GM18526 (cell line): ENCODE results near the gene STK32C.

Experiments used
- POLR2A ChIP-seq: IDR thresholded peaks from 3 replicates; pipeline ENCODE4 v1.6.1; 2011; ENCODE audit not compliant: insufficient read length; ENCODE audit errors: extremely low read depth

Gene STK32C

DNA sequence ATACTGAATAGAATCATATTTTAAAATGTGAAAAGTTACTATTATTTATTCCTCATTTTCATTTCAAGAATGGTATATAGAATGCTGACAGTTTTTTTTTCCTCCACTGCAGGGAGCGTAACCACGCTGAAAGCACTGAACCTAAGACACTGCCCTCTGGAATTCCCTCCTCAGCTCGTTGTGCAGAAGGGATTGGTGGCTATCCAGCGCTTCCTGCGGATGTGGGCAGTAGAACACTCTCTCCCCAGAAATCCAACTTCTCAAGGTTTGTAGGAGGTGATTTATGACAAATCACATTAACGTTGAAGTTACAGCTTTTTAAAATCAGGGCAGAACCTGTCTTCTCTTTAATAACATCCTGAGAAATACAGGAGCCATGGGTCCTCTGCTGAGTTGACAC is 36.6 kb upstream of the STK32C start:
- TF ChIP-seq POLR2A = no peak

GRCh38 chr10:132342553-132342952 is 34.8 kb upstream of the STK32C start:
- no peak for TF ChIP-seq POLR2A

GRCh38 chr10:132341781-132342180 is 34.0 kb upstream of the STK32C start:
- no peak for TF ChIP-seq POLR2A

DNA sequence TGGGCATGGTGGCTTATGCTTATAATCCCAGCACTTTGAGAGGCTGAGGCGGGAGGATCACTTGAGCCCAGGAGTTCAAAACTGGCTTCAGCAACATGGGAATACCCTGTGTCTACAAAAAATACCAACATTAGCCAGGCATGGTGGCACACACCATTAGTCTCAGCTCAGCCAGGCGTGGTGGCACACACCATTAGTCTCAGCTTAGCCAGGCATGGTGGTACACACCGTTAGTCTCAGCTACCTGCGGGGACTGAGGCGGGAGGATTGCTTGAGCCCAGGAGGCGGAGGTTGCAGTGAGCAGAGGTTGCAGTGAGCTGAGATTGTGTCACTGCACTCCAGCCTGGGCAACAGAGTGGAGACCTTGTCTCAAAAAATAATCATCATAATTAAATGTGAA is 33.3 kb upstream of the STK32C start:
- no peak for TF ChIP-seq POLR2A

GRCh38 chr10:132339276-132339675 is 31.5 kb upstream of the STK32C start:
- TF ChIP-seq POLR2A = no peak

- TF ChIP-seq POLR2A = no peak
Measured at GRCh38 chr10:132338876-132339275, 31.1 kb upstream of the STK32C start.

- peak; percentile 43 for TF ChIP-seq POLR2A
Measured at GRCh38 chr10:132336919-132337407, 29.2 kb upstream of the STK32C start.

DNA sequence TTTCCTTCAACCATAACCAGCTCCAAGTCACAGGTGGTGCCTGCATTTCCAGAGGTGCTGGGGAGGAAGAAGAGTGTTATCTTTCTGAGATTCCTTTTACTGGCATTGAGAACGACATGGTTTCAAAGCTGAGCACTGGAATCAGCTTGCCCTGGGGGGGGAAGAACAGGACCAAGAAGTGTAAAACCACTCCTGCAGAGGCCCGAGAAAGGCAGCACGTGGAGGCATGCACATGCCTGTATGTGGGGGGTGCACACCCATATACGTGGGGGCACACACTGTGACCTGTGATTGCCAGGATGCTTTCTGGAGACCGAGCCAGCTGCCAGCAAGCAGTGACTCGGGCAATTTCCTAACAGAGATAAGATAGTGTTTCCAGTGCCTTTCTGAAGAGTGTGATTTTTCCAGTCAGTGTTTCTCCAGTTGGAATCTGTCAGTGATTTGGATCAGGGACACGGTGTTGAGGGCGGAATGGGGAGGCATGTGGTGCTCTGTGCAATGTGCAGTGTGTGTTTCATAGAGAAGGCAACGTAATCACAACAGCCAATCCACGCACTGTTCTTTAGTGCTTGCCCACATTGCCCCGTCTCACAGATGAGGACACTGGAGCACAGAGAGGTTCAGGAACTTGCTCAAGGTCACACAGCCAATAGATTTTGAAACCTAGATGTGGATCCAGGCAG is 28.5 kb upstream of the STK32C start:
- no peak for TF ChIP-seq POLR2A

DNA sequence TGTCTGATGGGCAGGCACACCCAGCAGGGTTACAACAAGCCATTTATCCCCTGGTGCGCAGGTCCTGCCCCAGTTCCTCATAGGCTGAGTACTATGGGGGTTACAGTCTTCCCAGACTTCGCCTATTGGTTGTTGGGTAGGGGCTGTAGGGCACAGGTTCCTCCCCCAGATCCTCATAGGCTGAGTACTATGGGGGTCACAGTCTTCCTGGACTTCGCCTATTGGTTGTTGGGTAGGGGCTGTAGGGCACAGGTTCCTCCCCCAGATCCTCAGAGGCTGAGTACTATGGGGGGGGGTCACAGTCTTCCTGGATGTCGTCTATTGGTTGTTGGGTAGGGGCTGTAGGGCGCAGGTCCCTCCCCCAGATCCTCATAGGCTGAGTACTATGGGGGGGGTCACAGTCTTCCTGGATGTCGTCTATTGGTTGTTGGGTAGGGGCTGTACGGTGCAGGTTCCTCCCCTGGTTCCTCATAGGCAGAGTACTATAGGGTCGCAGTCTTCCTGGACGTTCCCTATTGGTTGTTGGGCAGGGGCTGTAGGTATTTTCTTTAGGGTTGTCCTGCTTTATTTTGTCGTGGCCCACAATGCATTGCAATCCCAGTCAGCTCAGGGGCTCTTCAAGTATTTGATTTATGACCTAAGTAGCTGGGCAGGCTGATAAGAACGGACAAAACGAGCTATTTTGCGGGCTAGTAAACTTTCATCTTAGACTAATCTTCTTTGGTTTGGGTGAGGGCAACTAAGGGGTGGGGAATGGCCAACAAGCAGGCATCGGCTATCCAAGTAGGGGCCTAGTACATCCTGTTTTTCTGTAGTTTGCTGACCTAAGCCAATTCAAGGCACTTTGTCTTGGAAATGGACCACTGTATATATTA is 27.7 kb upstream of the STK32C start:
- TF ChIP-seq POLR2A = peak; percentile 20

GRCh38 chr10:132334631-132335188 is 27.0 kb upstream of the STK32C start:
- no peak for TF ChIP-seq POLR2A

DNA sequence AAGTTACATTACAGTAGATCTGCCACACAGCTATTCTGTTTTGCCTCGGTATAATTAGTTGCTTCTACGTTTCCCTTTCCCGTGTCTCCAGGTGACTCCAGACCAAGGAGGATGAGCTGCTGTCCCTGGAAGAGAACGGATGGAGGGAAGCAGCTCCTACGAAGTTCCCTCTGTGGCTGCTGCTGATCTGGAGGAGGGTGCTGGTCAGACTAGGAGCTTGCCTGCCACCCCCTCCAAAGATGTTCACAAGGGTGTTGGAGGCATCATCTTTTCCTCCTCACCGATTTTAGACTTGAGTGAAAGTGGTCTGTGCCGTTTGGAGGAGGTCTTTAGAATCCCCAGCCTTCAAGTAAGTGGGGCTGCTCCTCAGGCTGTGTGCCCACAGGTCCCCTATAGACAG is 25.6 kb upstream of the STK32C start:
- TF ChIP-seq POLR2A = no peak

GRCh38 chr10:132332433-132332754 is 24.6 kb upstream of the STK32C start:
- TF ChIP-seq POLR2A = no peak

GRCh38 chr10:132331601-132332432 is 24.1 kb upstream of the STK32C start, which contains the start of gene LRRC27:
LRRC27 (plus strand) TSS chr10:132332193; CDS start chr10:132333525, 1,332 bp downstream.
- peak; percentile 73 for TF ChIP-seq POLR2A

DNA sequence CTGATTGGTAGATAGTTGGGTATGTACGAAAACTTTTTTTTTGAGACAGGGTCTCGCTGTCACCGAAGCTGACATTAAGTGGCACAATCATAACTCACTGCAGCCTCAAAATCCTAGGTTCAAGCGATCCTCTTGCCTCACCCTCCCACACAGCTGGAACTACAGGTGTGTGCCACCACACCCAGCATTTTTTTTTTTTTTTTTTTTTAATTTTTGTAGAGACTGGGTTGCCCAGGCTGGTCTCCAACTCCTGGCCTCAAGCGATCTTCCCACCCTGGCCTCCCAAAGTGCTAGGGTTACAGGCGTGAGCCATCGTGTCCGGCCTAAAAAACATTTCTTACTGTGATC is 22.7 kb upstream of the STK32C start:
- TF ChIP-seq POLR2A = no peak
